GM19023 (cell line): ENCODE results near the gene PRKAG2.
"Not testable (repeated sequence)": the region's sequence is repeated elsewhere in the genome, so short reads cannot be mapped to it uniquely, and the experiment has no call there.

Experiments used
- ATAC-seq: cut with Tn5 transposase; IDR thresholded peaks from one replicate; pipeline ENCODE4 v1.9.1; 2021; ENCODE audit warnings: mild to moderate bottlenecking, moderate library complexity; ENCODE audit not compliant: unreplicated experiment

The PRKAG2 gene

GRCh38 chr7:151581741-151582140 lies 295.2 kb downstream of the PRKAG2 start:
- no peak for ATAC-seq

GRCh38 chr7:151579644-151580043 lies 297.3 kb downstream of the PRKAG2 start:
- no peak for ATAC-seq

- ATAC-seq: no peak
These were observed 301.5 kb downstream of the PRKAG2 start for GRCh38 chr7:151575410-151575809.

GRCh38 chr7:151573046-151573445 lies 303.9 kb downstream of the PRKAG2 start:
- not testable (repeated sequence) for ATAC-seq

GRCh38 chr7:151572136-151572535 lies 304.8 kb downstream of the PRKAG2 start:
- ATAC-seq: no peak

GRCh38 chr7:151571471-151571870 lies 305.4 kb downstream of the PRKAG2 start:
- no peak for ATAC-seq

- no peak for ATAC-seq
These were observed 306.5 kb downstream of the PRKAG2 start for GRCh38 chr7:151570366-151570915.

GRCh38 chr7:151568956-151569940 lies 307.7 kb downstream of the PRKAG2 start:
- ATAC-seq: no peak

GRCh38 chr7:151566897-151567320 lies 310.0 kb downstream of the PRKAG2 start:
- ATAC-seq: no peak

GRCh38 chr7:151565541-151565940 lies 311.4 kb downstream of the PRKAG2 start:
- no peak for ATAC-seq

GRCh38 chr7:151560243-151560642 lies 316.7 kb downstream of the PRKAG2 start:
- ATAC-seq: no peak

GRCh38 chr7:151559557-151560183 lies 317.2 kb downstream of the PRKAG2 start:
- ATAC-seq: no peak

- no peak for ATAC-seq
These were observed 318.3 kb downstream of the PRKAG2 start for GRCh38 chr7:151558575-151558974.

- ATAC-seq: no peak
These were observed 320.3 kb downstream of the PRKAG2 start for GRCh38 chr7:151556592-151556991.

- ATAC-seq: no peak
These were observed 323.6 kb downstream of the PRKAG2 start for GRCh38 chr7:151553356-151553755.

- ATAC-seq: no peak
These were observed 324.4 kb downstream of the PRKAG2 start for GRCh38 chr7:151552352-151553028.

GRCh38 chr7:151551820-151552219 lies 325.1 kb downstream of the PRKAG2 start:
- no peak for ATAC-seq

- no peak for ATAC-seq
These were observed 326.1 kb downstream of the PRKAG2 start for GRCh38 chr7:151550656-151551286.

- ATAC-seq: no peak
These were observed 327.3 kb downstream of the PRKAG2 start for GRCh38 chr7:151549644-151550043.

- ATAC-seq: no peak
These were observed 327.8 kb downstream of the PRKAG2 start for GRCh38 chr7:151549083-151549482.

- ATAC-seq: no peak
These were observed 332.7 kb downstream of the PRKAG2 start for GRCh38 chr7:151544183-151544582.
